Measurements from ENCODE around the gene CDH22. TPM values are rescaled to one million over a fixed set of nuclear protein-coding genes. Genes with fewer than 3 reads are reported as not detected.

Gene CDH22
- total and polyA plus RNA-seq, 2 experiments from 2014 or later = 0.08 to 0.10 TPM

DNA sequence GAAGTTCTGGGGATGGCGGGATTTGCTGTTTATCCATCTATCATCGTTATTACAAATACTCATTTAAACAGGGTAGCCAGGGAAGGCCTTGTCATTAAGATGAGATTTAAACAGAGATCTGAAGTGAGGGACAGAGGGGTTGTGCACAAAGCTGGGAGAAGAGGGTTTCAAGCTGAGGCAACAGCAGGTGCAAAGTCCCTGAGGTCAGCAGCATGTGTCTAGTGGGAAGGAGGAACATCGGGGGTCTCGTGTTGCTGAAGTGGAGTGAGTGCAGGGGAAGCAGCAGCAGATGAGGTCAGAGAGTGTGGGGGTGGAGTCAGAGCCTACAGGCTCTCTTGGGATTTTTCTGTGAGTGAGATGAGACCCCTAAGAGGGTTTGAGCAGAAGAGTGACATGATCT, 52.0 kb downstream of the CDH22 start:
- H3F3A ChIP-seq (replicated peaks; ENCODE audit: low read depth) = no peaks in the 10 kb centered on the region
- DNase-seq (ENCODE audit: low spot score) (no peak), ATAC-seq (no peak)
- H3K27me3 Mint-ChIP-seq (ENCODE audit: insufficient read depth, low read depth, poor library complexity) = peaks cover 11% of the 10 kb centered on the region
- no peaks in the 10 kb centered on the region for H3K9me3 Mint-ChIP-seq
- no peaks in the 10 kb centered on the region for H3K36me3 ChIP-seq (ENCODE audit: insufficient read depth)
- no peaks in the 10 kb centered on the region for H3K79me2 ChIP-seq (replicated peaks; ENCODE audit: insufficient read depth)
- H3K4me1 Mint-ChIP-seq = peaks cover 4% of the 10 kb centered on the region; the same call in 2 of the 3 replicates
- H3K27ac Mint-ChIP-seq = no peak overlapping the region
- no peak overlapping the region for H3K4me3 Mint-ChIP-seq
- no peaks in the 10 kb centered on the region for H3K36me3 Mint-ChIP-seq (ENCODE audit: low read depth)
- peaks cover 19% of the 10 kb centered on the region for H3K27me3 ChIP-seq (ENCODE audit: insufficient read depth)
- no peaks in the 10 kb centered on the region; the same call in 1 of the 2 replicates for H3K4me1 ChIP-seq (ENCODE audit: insufficient read depth)
- no peak overlapping the region for H3K4me3 ChIP-seq
- H3K4me2 ChIP-seq = no peak overlapping the region
- H3K27ac ChIP-seq (ENCODE audit: low read depth) = no peak overlapping the region
- no peaks in the 10 kb centered on the region for H3K9me2 ChIP-seq (ENCODE audit: insufficient read depth)
- no peak overlapping the region for H2AFZ ChIP-seq
- TF ChIP-seq, protein P1, sequence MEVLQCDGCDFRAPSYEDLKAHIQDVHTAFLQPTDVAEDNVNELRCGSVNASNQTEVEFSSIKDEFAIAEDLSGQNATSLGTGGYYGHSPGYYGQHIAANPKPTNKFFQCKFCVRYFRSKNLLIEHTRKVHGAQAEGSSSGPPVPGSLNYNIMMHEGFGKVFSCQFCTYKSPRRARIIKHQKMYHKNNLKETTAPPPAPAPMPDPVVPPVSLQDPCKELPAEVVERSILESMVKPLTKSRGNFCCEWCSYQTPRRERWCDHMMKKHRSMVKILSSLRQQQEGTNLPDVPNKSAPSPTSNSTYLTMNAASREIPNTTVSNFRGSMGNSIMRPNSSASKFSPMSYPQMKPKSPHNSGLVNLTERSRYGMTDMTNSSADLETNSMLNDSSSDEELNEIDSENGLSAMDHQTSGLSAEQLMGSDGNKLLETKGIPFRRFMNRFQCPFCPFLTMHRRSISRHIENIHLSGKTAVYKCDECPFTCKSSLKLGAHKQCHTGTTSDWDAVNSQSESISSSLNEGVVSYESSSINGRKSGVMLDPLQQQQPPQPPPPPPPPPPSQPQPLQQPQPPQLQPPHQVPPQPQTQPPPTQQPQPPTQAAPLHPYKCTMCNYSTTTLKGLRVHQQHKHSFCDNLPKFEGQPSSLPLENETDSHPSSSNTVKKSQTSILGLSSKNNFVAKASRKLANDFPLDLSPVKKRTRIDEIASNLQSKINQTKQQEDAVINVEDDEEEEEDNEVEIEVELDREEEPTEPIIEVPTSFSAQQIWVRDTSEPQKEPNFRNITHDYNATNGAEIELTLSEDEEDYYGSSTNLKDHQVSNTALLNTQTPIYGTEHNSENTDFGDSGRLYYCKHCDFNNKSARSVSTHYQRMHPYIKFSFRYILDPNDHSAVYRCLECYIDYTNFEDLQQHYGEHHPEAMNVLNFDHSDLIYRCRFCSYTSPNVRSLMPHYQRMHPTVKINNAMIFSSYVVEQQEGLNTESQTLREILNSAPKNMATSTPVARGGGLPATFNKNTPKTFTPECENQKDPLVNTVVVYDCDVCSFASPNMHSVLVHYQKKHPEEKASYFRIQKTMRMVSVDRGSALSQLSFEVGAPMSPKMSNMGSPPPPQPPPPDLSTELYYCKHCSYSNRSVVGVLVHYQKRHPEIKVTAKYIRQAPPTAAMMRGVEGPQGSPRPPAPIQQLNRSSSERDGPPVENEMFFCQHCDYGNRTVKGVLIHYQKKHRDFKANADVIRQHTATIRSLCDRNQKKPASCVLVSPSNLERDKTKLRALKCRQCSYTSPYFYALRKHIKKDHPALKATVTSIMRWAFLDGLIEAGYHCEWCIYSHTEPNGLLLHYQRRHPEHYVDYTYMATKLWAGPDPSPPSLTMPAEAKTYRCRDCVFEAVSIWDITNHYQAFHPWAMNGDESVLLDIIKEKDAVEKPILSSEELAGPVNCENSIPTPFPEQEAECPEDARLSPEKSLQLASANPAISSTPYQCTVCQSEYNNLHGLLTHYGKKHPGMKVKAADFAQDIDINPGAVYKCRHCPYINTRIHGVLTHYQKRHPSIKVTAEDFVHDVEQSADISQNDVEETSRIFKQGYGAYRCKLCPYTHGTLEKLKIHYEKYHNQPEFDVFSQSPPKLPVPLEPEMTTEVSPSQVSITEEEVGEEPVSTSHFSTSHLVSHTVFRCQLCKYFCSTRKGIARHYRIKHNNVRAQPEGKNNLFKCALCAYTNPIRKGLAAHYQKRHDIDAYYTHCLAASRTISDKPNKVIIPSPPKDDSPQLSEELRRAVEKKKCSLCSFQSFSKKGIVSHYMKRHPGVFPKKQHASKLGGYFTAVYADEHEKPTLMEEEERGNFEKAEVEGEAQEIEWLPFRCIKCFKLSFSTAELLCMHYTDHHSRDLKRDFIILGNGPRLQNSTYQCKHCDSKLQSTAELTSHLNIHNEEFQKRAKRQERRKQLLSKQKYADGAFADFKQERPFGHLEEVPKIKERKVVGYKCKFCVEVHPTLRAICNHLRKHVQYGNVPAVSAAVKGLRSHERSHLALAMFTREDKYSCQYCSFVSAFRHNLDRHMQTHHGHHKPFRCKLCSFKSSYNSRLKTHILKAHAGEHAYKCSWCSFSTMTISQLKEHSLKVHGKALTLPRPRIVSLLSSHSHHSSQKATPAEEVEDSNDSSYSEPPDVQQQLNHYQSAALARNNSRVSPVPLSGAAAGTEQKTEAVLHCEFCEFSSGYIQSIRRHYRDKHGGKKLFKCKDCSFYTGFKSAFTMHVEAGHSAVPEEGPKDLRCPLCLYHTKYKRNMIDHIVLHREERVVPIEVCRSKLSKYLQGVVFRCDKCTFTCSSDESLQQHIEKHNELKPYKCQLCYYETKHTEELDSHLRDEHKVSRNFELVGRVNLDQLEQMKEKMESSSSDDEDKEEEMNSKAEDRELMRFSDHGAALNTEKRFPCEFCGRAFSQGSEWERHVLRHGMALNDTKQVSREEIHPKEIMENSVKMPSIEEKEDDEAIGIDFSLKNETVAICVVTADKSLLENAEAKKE (CRISPR knock-in tag; IDR thresholded peaks at IDR 0.05) = no peak
- TF ChIP-seq ZNF114 (CRISPR knock-in tag; IDR thresholded peaks at IDR 0.05) (no peak), EZH2phosphoT487 (IDR thresholded peaks at IDR 0.05; ENCODE audit: unreplicated experiment) (no peak), JUNB (IDR thresholded peaks at IDR 0.05; ENCODE audit: unreplicated experiment) (no peak), ZNF331 (CRISPR knock-in tag; IDR thresholded peaks at IDR 0.05; ENCODE audit: low read depth) (no peak), NANOG (IDR thresholded peaks at IDR 0.05; ENCODE audit: borderline replicate concordance) (no peak), EZH2 (IDR thresholded peaks at IDR 0.05; ENCODE audit: low read depth, unreplicated experiment) (no peak), CREB1 (CRISPR knock-in tag; IDR thresholded peaks at IDR 0.05; ENCODE audit: low read depth) (no peak), POLR2AphosphoS5 (IDR thresholded peaks at IDR 0.05; ENCODE audit: low read depth) (no peak), STAT1 (IDR thresholded peaks at IDR 0.05; ENCODE audit: unreplicated experiment) (no peak)
- TF ChIP-seq, protein P2, sequence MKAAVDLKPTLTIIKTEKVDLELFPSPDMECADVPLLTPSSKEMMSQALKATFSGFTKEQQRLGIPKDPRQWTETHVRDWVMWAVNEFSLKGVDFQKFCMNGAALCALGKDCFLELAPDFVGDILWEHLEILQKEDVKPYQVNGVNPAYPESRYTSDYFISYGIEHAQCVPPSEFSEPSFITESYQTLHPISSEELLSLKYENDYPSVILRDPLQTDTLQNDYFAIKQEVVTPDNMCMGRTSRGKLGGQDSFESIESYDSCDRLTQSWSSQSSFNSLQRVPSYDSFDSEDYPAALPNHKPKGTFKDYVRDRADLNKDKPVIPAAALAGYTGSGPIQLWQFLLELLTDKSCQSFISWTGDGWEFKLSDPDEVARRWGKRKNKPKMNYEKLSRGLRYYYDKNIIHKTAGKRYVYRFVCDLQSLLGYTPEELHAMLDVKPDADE (IDR thresholded peaks at IDR 0.05) = no peak
- TF ChIP-seq, protein P3, sequence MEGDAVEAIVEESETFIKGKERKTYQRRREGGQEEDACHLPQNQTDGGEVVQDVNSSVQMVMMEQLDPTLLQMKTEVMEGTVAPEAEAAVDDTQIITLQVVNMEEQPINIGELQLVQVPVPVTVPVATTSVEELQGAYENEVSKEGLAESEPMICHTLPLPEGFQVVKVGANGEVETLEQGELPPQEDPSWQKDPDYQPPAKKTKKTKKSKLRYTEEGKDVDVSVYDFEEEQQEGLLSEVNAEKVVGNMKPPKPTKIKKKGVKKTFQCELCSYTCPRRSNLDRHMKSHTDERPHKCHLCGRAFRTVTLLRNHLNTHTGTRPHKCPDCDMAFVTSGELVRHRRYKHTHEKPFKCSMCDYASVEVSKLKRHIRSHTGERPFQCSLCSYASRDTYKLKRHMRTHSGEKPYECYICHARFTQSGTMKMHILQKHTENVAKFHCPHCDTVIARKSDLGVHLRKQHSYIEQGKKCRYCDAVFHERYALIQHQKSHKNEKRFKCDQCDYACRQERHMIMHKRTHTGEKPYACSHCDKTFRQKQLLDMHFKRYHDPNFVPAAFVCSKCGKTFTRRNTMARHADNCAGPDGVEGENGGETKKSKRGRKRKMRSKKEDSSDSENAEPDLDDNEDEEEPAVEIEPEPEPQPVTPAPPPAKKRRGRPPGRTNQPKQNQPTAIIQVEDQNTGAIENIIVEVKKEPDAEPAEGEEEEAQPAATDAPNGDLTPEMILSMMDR (conservative IDR thresholded peaks at IDR 0.05; ENCODE audit: low read depth in 2 of 2) = no peak
- TF ChIP-seq, protein P4, sequence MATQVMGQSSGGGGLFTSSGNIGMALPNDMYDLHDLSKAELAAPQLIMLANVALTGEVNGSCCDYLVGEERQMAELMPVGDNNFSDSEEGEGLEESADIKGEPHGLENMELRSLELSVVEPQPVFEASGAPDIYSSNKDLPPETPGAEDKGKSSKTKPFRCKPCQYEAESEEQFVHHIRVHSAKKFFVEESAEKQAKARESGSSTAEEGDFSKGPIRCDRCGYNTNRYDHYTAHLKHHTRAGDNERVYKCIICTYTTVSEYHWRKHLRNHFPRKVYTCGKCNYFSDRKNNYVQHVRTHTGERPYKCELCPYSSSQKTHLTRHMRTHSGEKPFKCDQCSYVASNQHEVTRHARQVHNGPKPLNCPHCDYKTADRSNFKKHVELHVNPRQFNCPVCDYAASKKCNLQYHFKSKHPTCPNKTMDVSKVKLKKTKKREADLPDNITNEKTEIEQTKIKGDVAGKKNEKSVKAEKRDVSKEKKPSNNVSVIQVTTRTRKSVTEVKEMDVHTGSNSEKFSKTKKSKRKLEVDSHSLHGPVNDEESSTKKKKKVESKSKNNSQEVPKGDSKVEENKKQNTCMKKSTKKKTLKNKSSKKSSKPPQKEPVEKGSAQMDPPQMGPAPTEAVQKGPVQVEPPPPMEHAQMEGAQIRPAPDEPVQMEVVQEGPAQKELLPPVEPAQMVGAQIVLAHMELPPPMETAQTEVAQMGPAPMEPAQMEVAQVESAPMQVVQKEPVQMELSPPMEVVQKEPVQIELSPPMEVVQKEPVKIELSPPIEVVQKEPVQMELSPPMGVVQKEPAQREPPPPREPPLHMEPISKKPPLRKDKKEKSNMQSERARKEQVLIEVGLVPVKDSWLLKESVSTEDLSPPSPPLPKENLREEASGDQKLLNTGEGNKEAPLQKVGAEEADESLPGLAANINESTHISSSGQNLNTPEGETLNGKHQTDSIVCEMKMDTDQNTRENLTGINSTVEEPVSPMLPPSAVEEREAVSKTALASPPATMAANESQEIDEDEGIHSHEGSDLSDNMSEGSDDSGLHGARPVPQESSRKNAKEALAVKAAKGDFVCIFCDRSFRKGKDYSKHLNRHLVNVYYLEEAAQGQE (IDR thresholded peaks at IDR 0.05; ENCODE audit: unreplicated experiment) = no peak
- H4K20me1 ChIP-seq (replicated peaks; ENCODE audit: insufficient read depth) = no peaks in the 10 kb centered on the region; the same call in 1 of the 2 replicates

Measured in GM23338 (cell line).